ENCODE measurements around the gene GNA15. TPM values are rescaled to one million over a fixed set of nuclear protein-coding genes. Genes with fewer than 3 reads are reported as not detected.
A peak's percentile ranks its signal among the peaks of the same experiment; 100 is the strongest.

GNA15 gene
- total RNA-seq, 1 donor from 2014 or later: 0.13 TPM

GRCh38 chr19:3106509-3107141, 29.2 kb upstream of the GNA15 start:
- no peak for DNase-seq (ENCODE audit: low read depth in 2 of 2)

- no peak for DNase-seq (ENCODE audit: low read depth in 2 of 2)
Measured at GRCh38 chr19:3107658-3108057, 28.2 kb upstream of the GNA15 start.

- peak in 1 of 2 donors; percentile 73 for DNase-seq (ENCODE audit: low read depth in 2 of 2)
Measured at GRCh38 chr19:3108775-3109174, 27.1 kb upstream of the GNA15 start.

GRCh38 chr19:3109491-3109890, 26.3 kb upstream of the GNA15 start:
- DNase-seq (ENCODE audit: low read depth in 2 of 2): no peak

- no peak for DNase-seq (ENCODE audit: low read depth in 2 of 2)
Measured at GRCh38 chr19:3110126-3110825, 25.6 kb upstream of the GNA15 start.

GRCh38 chr19:3111586-3112247, 24.1 kb upstream of the GNA15 start:
- DNase-seq (ENCODE audit: low read depth in 2 of 2): no peak

GRCh38 chr19:3112375-3113099, 23.3 kb upstream of the GNA15 start:
- no peak for DNase-seq (ENCODE audit: low read depth in 2 of 2)

GRCh38 chr19:3113100-3114017, 22.5 kb upstream of the GNA15 start:
- DNase-seq (ENCODE audit: low read depth in 2 of 2): no peak

GRCh38 chr19:3114018-3114726, 21.7 kb upstream of the GNA15 start:
- DNase-seq (ENCODE audit: low read depth in 2 of 2): no peak

GRCh38 chr19:3114811-3115210, 21.0 kb upstream of the GNA15 start:
- DNase-seq (ENCODE audit: low read depth in 2 of 2): no peak

GRCh38 chr19:3115411-3115810, 20.4 kb upstream of the GNA15 start:
- DNase-seq (ENCODE audit: low read depth in 2 of 2): no peak

- DNase-seq (ENCODE audit: low read depth in 2 of 2): no peak
Measured at GRCh38 chr19:3115916-3116602, 19.8 kb upstream of the GNA15 start.

GRCh38 chr19:3116621-3117020, 19.2 kb upstream of the GNA15 start:
- DNase-seq (ENCODE audit: low read depth in 2 of 2): no peak

GRCh38 chr19:3117716-3118115, 18.1 kb upstream of the GNA15 start:
- no peak for DNase-seq (ENCODE audit: low read depth in 2 of 2)

- no peak for DNase-seq (ENCODE audit: low read depth in 2 of 2)
Measured at GRCh38 chr19:3118232-3119070, 17.4 kb upstream of the GNA15 start.

GRCh38 chr19:3119071-3119595, 16.7 kb upstream of the GNA15 start:
- no peak for DNase-seq (ENCODE audit: low read depth in 2 of 2)

GRCh38 chr19:3119693-3120380, 16.0 kb upstream of the GNA15 start:
- DNase-seq (ENCODE audit: low read depth in 2 of 2): no peak

All from dermis microvascular lymphatic vessel endothelial cell (primary cell).